IPS-18c (cell line): ENCODE data around the gene FBXW7.

Experiments used
- H3K4me3 ChIP-seq: 2 replicates; pipeline ENCODE4 v1.7.0; 2013; ENCODE audit warnings: low read depth, mild to moderate bottlenecking, low read length, moderate library complexity; ENCODE audit not compliant: insufficient read depth
- H3K9me3 ChIP-seq: one replicate; pipeline ENCODE4 v1.6.1; 2013; ENCODE audit warnings: mild to moderate bottlenecking, low read length, moderate library complexity; ENCODE audit not compliant: control insufficient read depth, insufficient read depth

FBXW7 gene

DNA sequence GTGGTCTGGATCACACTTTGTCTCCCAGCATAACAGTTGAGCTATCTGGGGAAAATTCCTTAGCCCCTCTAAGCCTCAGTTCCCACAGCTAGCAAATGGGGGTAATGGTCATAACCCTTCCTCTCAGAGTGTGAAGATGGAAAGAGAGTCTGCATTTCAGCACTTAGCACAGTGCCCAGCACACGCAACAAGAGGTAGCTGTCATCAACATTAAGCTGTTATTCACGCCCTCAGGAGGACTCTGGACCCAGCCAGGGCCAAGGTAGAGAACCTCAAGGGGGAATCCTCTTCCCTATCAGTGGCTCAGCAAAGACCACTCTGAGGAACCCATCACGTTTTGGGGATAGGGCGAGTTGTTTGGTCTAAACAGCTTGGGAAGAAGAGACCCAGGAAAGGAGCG, 258.6 kb downstream of the FBXW7 start:
- Histone ChIP-seq H3K4me3 (no peak overlapping the region), H3K9me3 (no peaks in the 10 kb centered on the region)

DNA sequence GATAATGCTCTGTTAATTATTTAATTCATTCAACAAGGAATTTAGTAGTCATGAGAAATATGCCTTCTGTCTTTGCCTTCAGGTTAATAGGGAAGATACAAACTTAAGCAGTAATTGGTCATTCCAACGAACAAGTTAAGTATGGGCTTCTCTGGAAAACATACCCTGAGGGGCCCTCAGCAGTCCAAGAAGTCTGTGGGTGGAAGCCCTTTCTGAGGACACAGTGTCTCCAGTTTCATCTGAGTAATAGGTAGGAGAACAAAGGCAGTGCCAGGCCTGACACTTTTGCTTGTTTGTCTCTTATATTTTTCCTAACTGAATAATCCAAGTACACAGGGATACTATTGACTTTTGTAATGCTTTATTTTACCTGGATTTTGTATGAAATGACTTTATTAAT, 262.5 kb downstream of the FBXW7 start:
- Histone ChIP-seq H3K4me3 (no peak overlapping the region), H3K9me3 (no peaks in the 10 kb centered on the region)
